T-helper 2 cell (primary cell): ENCODE results near the gene KIAA0825.

Experiments
- DNase-seq, 5 experiments: peaks; one replicate each; pipeline versions ENCODE4 v3.0.0 to v3.0.0-alpha.2; 2012 to 2022
- total RNA-seq, 2 donors: gene quantifications; one replicate each; lab custom pipeline; 2026; lab: John Stamatoyannopoulos, UW

Gene KIAA0825
- total RNA-seq, result 15.6 to 18.1 reads per million in 2 donors

GRCh38 chr5:94618493-94619328 is at the start of gene KIAA0825, which contains the start of gene SLF1:
Gene KIAA0825, minus strand, starts transcription at chr5:94618604. Its CDS starts 81,478 bp downstream, at chr5:94537126.
Gene SLF1, plus strand, starts transcription at chr5:94618669. Its CDS starts 10,142 bp downstream, at chr5:94628811.
- DNase-seq, result peak; percentile 67 to 91 (median 78)

GRCh38 chr5:94667937-94668336 is 49.5 kb upstream of the KIAA0825 start:
- DNase-seq, result no peak

GRCh38 chr5:94661086-94661485 is 42.7 kb upstream of the KIAA0825 start:
- no peak for DNase-seq

- DNase-seq, result no peak
These were observed 42.1 kb upstream of the KIAA0825 start for GRCh38 chr5:94660506-94660905.

- DNase-seq, result no peak
These were observed 39.9 kb upstream of the KIAA0825 start for GRCh38 chr5:94658272-94658671.

GRCh38 chr5:94649874-94650273 is 31.5 kb upstream of the KIAA0825 start:
- no peak for DNase-seq

- no peak for DNase-seq
These were observed 28.4 kb upstream of the KIAA0825 start for GRCh38 chr5:94646758-94647157.

- no peak for DNase-seq
These were observed 26.6 kb upstream of the KIAA0825 start for GRCh38 chr5:94645053-94645452.

GRCh38 chr5:94640176-94640575 is 21.8 kb upstream of the KIAA0825 start:
- no peak for DNase-seq

- no peak for DNase-seq
These were observed 13.6 kb upstream of the KIAA0825 start for GRCh38 chr5:94632024-94632423.

GRCh38 chr5:94627191-94627590 is 8.8 kb upstream of the KIAA0825 start:
- no peak for DNase-seq

- DNase-seq, result no peak
These were observed 5.5 kb upstream of the KIAA0825 start for GRCh38 chr5:94623877-94624276.

- DNase-seq, result no peak
These were observed 4.6 kb upstream of the KIAA0825 start for GRCh38 chr5:94623011-94623410.

- peak in 1 of 5 experiments; percentile 14 for DNase-seq
These were observed 3.4 kb upstream of the KIAA0825 start for GRCh38 chr5:94621763-94622162.

GRCh38 chr5:94620256-94620655 is 1.9 kb upstream of the KIAA0825 start:
- no peak for DNase-seq

- DNase-seq, result peak in 4 of 5 experiments; percentile 6 to 42 (median 12)
These were observed 343 bp downstream of the KIAA0825 start for GRCh38 chr5:94618029-94618492.

- DNase-seq, result no peak
These were observed 2.5 kb downstream of the KIAA0825 start for GRCh38 chr5:94615862-94616261.

- DNase-seq, result no peak
These were observed 4.1 kb downstream of the KIAA0825 start for GRCh38 chr5:94614156-94614805.

- DNase-seq, result peak in 1 of 5 experiments; percentile 20
These were observed 4.8 kb downstream of the KIAA0825 start for GRCh38 chr5:94613583-94613982.

GRCh38 chr5:94595281-94595840 is 23.0 kb downstream of the KIAA0825 start:
- no peak for DNase-seq

GRCh38 chr5:94577466-94578245 is 40.7 kb downstream of the KIAA0825 start:
- DNase-seq, result peak in 2 of 5 experiments; percentile 51 to 92

GRCh38 chr5:94575196-94575595 is 43.2 kb downstream of the KIAA0825 start:
- peak in 2 of 5 experiments; percentile 24 to 89 for DNase-seq
